Measurements from ENCODE around the gene MLIP. TPM values are rescaled to one million over a fixed set of nuclear protein-coding genes. Genes with fewer than 3 reads are reported as not detected.

MLIP gene
- total and polyA plus RNA-seq, 2 experiments from 2014 or later, result not detected

DNA sequence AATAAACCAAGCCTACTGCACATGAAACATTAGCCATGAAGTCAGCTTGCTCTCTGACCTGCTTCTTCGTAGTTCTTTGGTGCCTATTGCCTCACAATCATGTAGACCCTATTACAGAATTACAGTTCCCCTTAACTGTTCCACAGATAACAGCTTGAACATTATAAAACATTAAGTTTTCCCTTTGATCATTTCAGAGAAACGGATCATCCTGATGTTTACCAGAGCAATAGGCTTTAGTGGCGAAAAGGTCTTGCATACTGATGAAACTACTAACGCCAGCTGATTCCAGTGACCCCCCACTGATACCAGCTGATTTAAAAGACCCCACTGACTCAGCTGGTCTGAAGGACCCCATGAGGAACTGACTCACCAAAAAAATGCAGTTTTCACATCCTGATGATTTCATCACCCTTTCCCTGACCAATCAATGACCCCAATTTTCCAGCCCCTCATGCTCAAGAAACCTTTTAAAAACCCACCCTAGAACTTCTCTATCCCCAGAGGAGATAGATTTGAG lies 39.4 kb upstream of the MLIP start:
- no peak overlapping the region for H3K4me2 ChIP-seq
- H3K4me3 Mint-ChIP-seq, result no peak overlapping the region
- H3F3A ChIP-seq (replicated peaks; ENCODE audit: low read depth), result no peaks in the 10 kb centered on the region
- no peaks in the 10 kb centered on the region for H3K9me2 ChIP-seq (ENCODE audit: insufficient read depth)
- no peak overlapping the region for H2AFZ ChIP-seq
- TF ChIP-seq, protein P1, sequence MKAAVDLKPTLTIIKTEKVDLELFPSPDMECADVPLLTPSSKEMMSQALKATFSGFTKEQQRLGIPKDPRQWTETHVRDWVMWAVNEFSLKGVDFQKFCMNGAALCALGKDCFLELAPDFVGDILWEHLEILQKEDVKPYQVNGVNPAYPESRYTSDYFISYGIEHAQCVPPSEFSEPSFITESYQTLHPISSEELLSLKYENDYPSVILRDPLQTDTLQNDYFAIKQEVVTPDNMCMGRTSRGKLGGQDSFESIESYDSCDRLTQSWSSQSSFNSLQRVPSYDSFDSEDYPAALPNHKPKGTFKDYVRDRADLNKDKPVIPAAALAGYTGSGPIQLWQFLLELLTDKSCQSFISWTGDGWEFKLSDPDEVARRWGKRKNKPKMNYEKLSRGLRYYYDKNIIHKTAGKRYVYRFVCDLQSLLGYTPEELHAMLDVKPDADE (IDR thresholded peaks at IDR 0.05), result no peak
- TF ChIP-seq EZH2 (IDR thresholded peaks at IDR 0.05; ENCODE audit: low read depth, unreplicated experiment), result no peak
- no peak for TF ChIP-seq ZNF114 (CRISPR knock-in tag; IDR thresholded peaks at IDR 0.05)
- no peak for TF ChIP-seq ZNF331 (CRISPR knock-in tag; IDR thresholded peaks at IDR 0.05; ENCODE audit: low read depth)
- TF ChIP-seq, protein P2, sequence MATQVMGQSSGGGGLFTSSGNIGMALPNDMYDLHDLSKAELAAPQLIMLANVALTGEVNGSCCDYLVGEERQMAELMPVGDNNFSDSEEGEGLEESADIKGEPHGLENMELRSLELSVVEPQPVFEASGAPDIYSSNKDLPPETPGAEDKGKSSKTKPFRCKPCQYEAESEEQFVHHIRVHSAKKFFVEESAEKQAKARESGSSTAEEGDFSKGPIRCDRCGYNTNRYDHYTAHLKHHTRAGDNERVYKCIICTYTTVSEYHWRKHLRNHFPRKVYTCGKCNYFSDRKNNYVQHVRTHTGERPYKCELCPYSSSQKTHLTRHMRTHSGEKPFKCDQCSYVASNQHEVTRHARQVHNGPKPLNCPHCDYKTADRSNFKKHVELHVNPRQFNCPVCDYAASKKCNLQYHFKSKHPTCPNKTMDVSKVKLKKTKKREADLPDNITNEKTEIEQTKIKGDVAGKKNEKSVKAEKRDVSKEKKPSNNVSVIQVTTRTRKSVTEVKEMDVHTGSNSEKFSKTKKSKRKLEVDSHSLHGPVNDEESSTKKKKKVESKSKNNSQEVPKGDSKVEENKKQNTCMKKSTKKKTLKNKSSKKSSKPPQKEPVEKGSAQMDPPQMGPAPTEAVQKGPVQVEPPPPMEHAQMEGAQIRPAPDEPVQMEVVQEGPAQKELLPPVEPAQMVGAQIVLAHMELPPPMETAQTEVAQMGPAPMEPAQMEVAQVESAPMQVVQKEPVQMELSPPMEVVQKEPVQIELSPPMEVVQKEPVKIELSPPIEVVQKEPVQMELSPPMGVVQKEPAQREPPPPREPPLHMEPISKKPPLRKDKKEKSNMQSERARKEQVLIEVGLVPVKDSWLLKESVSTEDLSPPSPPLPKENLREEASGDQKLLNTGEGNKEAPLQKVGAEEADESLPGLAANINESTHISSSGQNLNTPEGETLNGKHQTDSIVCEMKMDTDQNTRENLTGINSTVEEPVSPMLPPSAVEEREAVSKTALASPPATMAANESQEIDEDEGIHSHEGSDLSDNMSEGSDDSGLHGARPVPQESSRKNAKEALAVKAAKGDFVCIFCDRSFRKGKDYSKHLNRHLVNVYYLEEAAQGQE (IDR thresholded peaks at IDR 0.05; ENCODE audit: unreplicated experiment), result no peak
- TF ChIP-seq EZH2phosphoT487 (IDR thresholded peaks at IDR 0.05; ENCODE audit: unreplicated experiment), result no peak
- no peak for TF ChIP-seq CREB1 (CRISPR knock-in tag; IDR thresholded peaks at IDR 0.05; ENCODE audit: low read depth)
- no peak for TF ChIP-seq NANOG (IDR thresholded peaks at IDR 0.05; ENCODE audit: borderline replicate concordance)
- TF ChIP-seq JUNB (IDR thresholded peaks at IDR 0.05; ENCODE audit: unreplicated experiment), result no peak
- TF ChIP-seq STAT1 (IDR thresholded peaks at IDR 0.05; ENCODE audit: unreplicated experiment), result no peak
- no peak for TF ChIP-seq POLR2AphosphoS5 (IDR thresholded peaks at IDR 0.05; ENCODE audit: low read depth)
- no peak for ATAC-seq
- no peaks in the 10 kb centered on the region for H3K79me2 ChIP-seq (replicated peaks; ENCODE audit: insufficient read depth)
- no peaks in the 10 kb centered on the region for H3K27me3 ChIP-seq (ENCODE audit: insufficient read depth)
- H3K27me3 Mint-ChIP-seq (ENCODE audit: insufficient read depth, low read depth, poor library complexity), result no peaks in the 10 kb centered on the region
- no peaks in the 10 kb centered on the region for H3K36me3 ChIP-seq (ENCODE audit: insufficient read depth)
- no peak for DNase-seq (ENCODE audit: low spot score)
- H3K9me3 Mint-ChIP-seq, result no peaks in the 10 kb centered on the region
- H3K4me1 Mint-ChIP-seq, result peaks cover 34% of the 10 kb centered on the region
- H3K36me3 Mint-ChIP-seq (ENCODE audit: low read depth), result no peaks in the 10 kb centered on the region
- H3K27ac ChIP-seq (ENCODE audit: low read depth), result no peak overlapping the region
- H3K27ac Mint-ChIP-seq, result peak overlapping the region; percentile 75
- no peaks in the 10 kb centered on the region for H4K20me1 ChIP-seq (replicated peaks; ENCODE audit: insufficient read depth)
- H3K4me3 ChIP-seq, result no peak overlapping the region
- peaks cover 27% of the 10 kb centered on the region for H3K4me1 ChIP-seq (ENCODE audit: insufficient read depth)

DNA sequence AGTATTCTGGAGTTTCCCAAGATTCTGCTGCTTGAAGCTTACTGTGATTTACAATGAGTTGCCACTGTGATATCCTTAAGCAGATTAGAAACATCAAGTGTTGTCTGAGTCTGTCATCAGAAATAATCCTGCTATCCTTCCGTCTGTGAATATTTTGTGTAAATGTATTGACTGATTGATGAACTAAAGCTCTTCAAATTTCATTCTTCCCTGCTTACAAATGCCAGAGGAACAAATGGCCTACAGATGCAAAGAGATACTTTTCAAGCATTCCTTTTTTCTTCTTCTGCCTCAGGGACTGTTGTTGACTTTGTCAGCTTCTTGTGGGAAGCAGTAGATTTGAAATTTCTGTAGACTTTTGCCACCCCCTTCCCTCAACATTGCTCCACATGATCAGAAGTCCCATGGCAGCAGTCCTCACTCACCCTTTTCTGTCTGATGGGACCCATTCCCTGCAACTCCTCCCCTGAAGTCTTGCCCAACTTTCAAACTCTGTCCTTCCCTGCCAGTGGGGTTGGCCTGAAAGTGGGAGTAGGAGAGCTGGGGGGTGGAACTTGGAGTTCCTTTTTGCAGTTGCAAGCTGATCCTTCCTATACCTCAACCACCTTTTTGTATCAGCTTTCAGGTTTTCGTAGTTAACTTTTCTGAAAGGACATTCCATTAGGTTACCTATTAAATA lies 38.5 kb upstream of the MLIP start:
- Mint-ChIP-seq H3K36me3 (ENCODE audit: low read depth) (no peaks in the 10 kb centered on the region), H3K4me3 (no peak overlapping the region), H3K27me3 (ENCODE audit: insufficient read depth, low read depth, poor library complexity) (no peaks in the 10 kb centered on the region), H3K4me1 (peaks cover 34% of the 10 kb centered on the region), H3K27ac (peak overlapping the region; percentile 89), H3K9me3 (no peaks in the 10 kb centered on the region)
- DNase-seq (ENCODE audit: low spot score) (no peak), ATAC-seq (no peak; the same call in 1 of the 3 replicates)
- Histone ChIP-seq H3K4me2 (no peak overlapping the region), H3K27ac (ENCODE audit: low read depth) (no peak overlapping the region), H4K20me1 (replicated peaks; ENCODE audit: insufficient read depth) (no peaks in the 10 kb centered on the region), H3K4me1 (ENCODE audit: insufficient read depth) (peaks cover 27% of the 10 kb centered on the region), H3K79me2 (replicated peaks; ENCODE audit: insufficient read depth) (no peaks in the 10 kb centered on the region), H2AFZ (peak overlapping the region; percentile 75; the same call in 1 of the 2 replicates), H3F3A (replicated peaks; ENCODE audit: low read depth) (no peaks in the 10 kb centered on the region), H3K9me2 (ENCODE audit: insufficient read depth) (no peaks in the 10 kb centered on the region), H3K36me3 (ENCODE audit: insufficient read depth) (no peaks in the 10 kb centered on the region), H3K27me3 (ENCODE audit: insufficient read depth) (no peaks in the 10 kb centered on the region), H3K4me3 (no peak overlapping the region)
- TF ChIP-seq, protein P1 (IDR thresholded peaks at IDR 0.05), result no peak
- no peak for TF ChIP-seq POLR2AphosphoS5 (IDR thresholded peaks at IDR 0.05; ENCODE audit: low read depth)
- no peak for TF ChIP-seq STAT1 (IDR thresholded peaks at IDR 0.05; ENCODE audit: unreplicated experiment)
- TF ChIP-seq ZNF331 (CRISPR knock-in tag; IDR thresholded peaks at IDR 0.05; ENCODE audit: low read depth), result no peak
- TF ChIP-seq, protein P2 (IDR thresholded peaks at IDR 0.05; ENCODE audit: unreplicated experiment), result no peak
- TF ChIP-seq EZH2phosphoT487 (IDR thresholded peaks at IDR 0.05; ENCODE audit: unreplicated experiment), result no peak
- no peak for TF ChIP-seq EZH2 (IDR thresholded peaks at IDR 0.05; ENCODE audit: low read depth, unreplicated experiment)
- no peak for TF ChIP-seq CREB1 (CRISPR knock-in tag; IDR thresholded peaks at IDR 0.05; ENCODE audit: low read depth)
